ENCODE measurements around the gene PLPPR1.

The PLPPR1 gene

DNA sequence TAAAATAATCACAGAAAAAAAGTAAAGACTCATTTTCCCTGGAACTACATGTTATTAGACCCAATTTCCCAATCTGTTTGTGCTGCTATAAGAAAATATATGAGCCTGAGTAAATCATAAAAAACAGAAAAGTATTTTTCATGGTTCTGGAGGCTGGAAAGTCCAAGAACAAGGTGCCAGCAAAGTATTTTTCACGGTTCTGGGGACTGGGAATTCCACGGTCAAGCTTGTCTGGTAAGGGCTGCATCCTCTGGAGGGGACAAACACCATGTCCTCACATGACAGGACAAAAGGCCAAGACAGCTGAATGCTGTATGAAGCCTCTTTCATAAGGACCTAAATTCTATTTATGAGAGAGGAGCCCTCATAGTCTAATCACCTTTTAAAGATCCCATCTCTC, 172.3 kb downstream of the PLPPR1 start:
- intact Hi-C loops (cut with DNase I; ENCODE audit: low total_unique reads): no loop called here
- Histone ChIP-seq H3K4me3 (no peak overlapping the region), H3K36me3 (no peaks in the 10 kb centered on the region), H3K9me3 (no peaks in the 10 kb centered on the region), H3K4me1 (no peaks in the 10 kb centered on the region), H3K27ac (no peak overlapping the region), H3K27me3 (no peaks in the 10 kb centered on the region)
- no peak for TF ChIP-seq CTCF (IDR thresholded peaks at IDR 0.05)
- no peak for DNase-seq

DNA sequence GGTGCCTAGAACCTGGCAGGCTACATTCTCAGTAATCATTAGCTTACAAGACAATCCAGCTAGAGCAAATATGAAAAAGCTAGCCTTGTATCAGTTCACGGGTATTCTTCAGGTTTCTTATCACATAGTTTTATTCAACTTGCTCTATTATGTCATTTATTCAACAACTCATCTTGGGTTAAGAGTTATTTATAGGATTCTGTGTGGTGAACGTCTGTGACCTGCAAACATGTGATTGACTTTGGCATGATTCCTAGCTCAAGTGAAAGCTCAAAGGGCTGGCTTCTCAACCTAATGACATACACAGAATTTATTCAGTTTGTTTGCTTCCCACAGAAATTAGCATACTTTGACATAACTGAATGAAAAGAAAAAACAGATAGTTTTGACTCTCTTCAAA, 173.1 kb downstream of the PLPPR1 start:
- TF ChIP-seq CTCF (IDR thresholded peaks at IDR 0.05): no peak
- no peaks in the 10 kb centered on the region for H3K36me3 ChIP-seq
- H3K4me3 ChIP-seq: no peak overlapping the region
- DNase-seq: no peak
- no peaks in the 10 kb centered on the region for H3K4me1 ChIP-seq
- H3K27ac ChIP-seq: no peak overlapping the region
- intact Hi-C loops (cut with DNase I; ENCODE audit: low total_unique reads): loop anchor here (1.0 kb wide), 1 partner anchor 38 kb away; no protein-coding TSS in a partner anchor
- H3K27me3 ChIP-seq: no peaks in the 10 kb centered on the region
- no peaks in the 10 kb centered on the region for H3K9me3 ChIP-seq

GRCh38 chr9:101209670-101210069, 181.1 kb downstream of the PLPPR1 start:
- H3K9me3 ChIP-seq: no peaks in the 10 kb centered on the region
- H3K27me3 ChIP-seq: no peaks in the 10 kb centered on the region
- no peak overlapping the region for H3K27ac ChIP-seq
- TF ChIP-seq CTCF (IDR thresholded peaks at IDR 0.05): no peak
- H3K4me3 ChIP-seq: no peak overlapping the region
- no peaks in the 10 kb centered on the region for H3K36me3 ChIP-seq
- H3K4me1 ChIP-seq: no peaks in the 10 kb centered on the region
- DNase-seq: no peak
- intact Hi-C loops (cut with DNase I; ENCODE audit: low total_unique reads): no loop called here

GRCh38 chr9:101212661-101213060, 184.1 kb downstream of the PLPPR1 start:
- H3K27ac ChIP-seq: no peak overlapping the region
- H3K4me3 ChIP-seq: no peak overlapping the region
- TF ChIP-seq CTCF (IDR thresholded peaks at IDR 0.05): no peak
- H3K27me3 ChIP-seq: no peaks in the 10 kb centered on the region
- intact Hi-C loops (cut with DNase I; ENCODE audit: low total_unique reads): no loop called here
- no peaks in the 10 kb centered on the region for H3K4me1 ChIP-seq
- no peaks in the 10 kb centered on the region for H3K36me3 ChIP-seq
- no peak for DNase-seq
- no peaks in the 10 kb centered on the region for H3K9me3 ChIP-seq

- Histone ChIP-seq H3K36me3 (no peaks in the 10 kb centered on the region), H3K9me3 (no peaks in the 10 kb centered on the region), H3K27ac (no peak overlapping the region), H3K4me3 (no peak overlapping the region), H3K27me3 (no peaks in the 10 kb centered on the region), H3K4me1 (no peaks in the 10 kb centered on the region)
- DNase-seq: no peak
- intact Hi-C loops (cut with DNase I; ENCODE audit: low total_unique reads): no loop called here
- TF ChIP-seq CTCF (IDR thresholded peaks at IDR 0.05): no peak
Measured at GRCh38 chr9:101219030-101219429, 190.5 kb downstream of the PLPPR1 start.

- no peaks in the 10 kb centered on the region for H3K27me3 ChIP-seq
- TF ChIP-seq CTCF (IDR thresholded peaks at IDR 0.05): no peak
- intact Hi-C loops (cut with DNase I; ENCODE audit: low total_unique reads): no loop called here
- no peaks in the 10 kb centered on the region for H3K9me3 ChIP-seq
- H3K36me3 ChIP-seq: no peaks in the 10 kb centered on the region
- DNase-seq: no peak
- no peak overlapping the region for H3K27ac ChIP-seq
- no peaks in the 10 kb centered on the region for H3K4me1 ChIP-seq
- no peak overlapping the region for H3K4me3 ChIP-seq
Measured at GRCh38 chr9:101220341-101220740, 191.8 kb downstream of the PLPPR1 start.

All from tibial artery (tissue), 4 donors.